ENCODE data around the gene THBS3. TPM values are rescaled to one million over a fixed set of nuclear protein-coding genes. Genes with fewer than 3 reads are reported as not detected.
"Not testable (repeated sequence)": the region's sequence is repeated elsewhere in the genome, so short reads cannot be mapped to it uniquely, and the experiment has no call there.

Gene THBS3
- total and polyA plus RNA-seq, 2 of the 4 experiments (the other 2 are of a cell fraction) = 15.1 to 30.4 TPM

- POLR2A ChIA-PET (ENCODE audit: unreplicated experiment) = no interaction called here
- TF ChIP-seq CEBPB (IDR thresholded peaks at IDR 0.05; ENCODE audit: low read depth, low read length) (peak; percentile 55; the same call in 1 of the 2 replicates), POLR2A (IDR thresholded peaks at IDR 0.05; ENCODE audit: low read depth, low read length) (no peak)
- no peaks in the 10 kb centered on the region for H4K20me1 ChIP-seq (ENCODE audit: insufficient read depth, low read length)
- H3K9ac ChIP-seq (ENCODE audit: low read depth, low read length) = no peak overlapping the region
- BruUV-seq (replicated peaks) = no TSS peak
- no CpG with 5 or more reads among the region's 5 CpGs for WGBS, 2 experiments (ENCODE audit: extremely low coverage in 2 of 2, insufficient read length in 1 of 2)
- H2AFZ ChIP-seq (replicated peaks; ENCODE audit: low read length, poor library complexity) = no peak overlapping the region
- H3K36me3 ChIP-seq (ENCODE audit: control insufficient read depth, insufficient read depth, low read length) = peaks cover 26% of the 10 kb centered on the region
- ATAC-seq (ENCODE audit: low read depth) (no peak), DNase-seq (no peak)
- no peak overlapping the region for H2BK120ac ChIP-seq (ENCODE audit: low read depth, low read length)
- no peak overlapping the region for H4K91ac ChIP-seq (ENCODE audit: insufficient read depth, low read depth, low read length)
- H3K79me1 ChIP-seq (ENCODE audit: low read depth in 1 of 2, low read length in 2 of 2) = peaks cover 0 to 14% of the 10 kb centered on the region in 2 experiments; a peak in 2 of 4 replicates
- H2BK15ac ChIP-seq (ENCODE audit: low read depth, low read length) = no peak overlapping the region
- no peaks in the 10 kb centered on the region for H3K9me3 ChIP-seq (ENCODE audit: control insufficient read depth, insufficient read depth, low read length)
- H2BK20ac ChIP-seq (ENCODE audit: low read depth, low read length) = no peak overlapping the region
- H3K9me1 ChIP-seq (ENCODE audit: insufficient read depth, low read length) = no peaks in the 10 kb centered on the region
- no peaks in the 10 kb centered on the region for H3K27me3 ChIP-seq (ENCODE audit: control insufficient read depth, insufficient read depth, low read length)
- H4K8ac ChIP-seq (ENCODE audit: low read depth in 2 of 2, low read length in 2 of 2) = no peak overlapping the region
- no peak overlapping the region for H3K18ac ChIP-seq (ENCODE audit: low read depth, low read length)
- no peak overlapping the region for H3K14ac ChIP-seq (replicated peaks; ENCODE audit: low read depth, low read length)
- H2AK5ac ChIP-seq (ENCODE audit: low read depth, low read length) = no peak overlapping the region
- H2AK9ac ChIP-seq (replicated peaks; ENCODE audit: low read depth, low read length, poor library complexity) = no peak overlapping the region
- no peak overlapping the region for H3K27ac ChIP-seq (ENCODE audit: insufficient read depth, low read length)
- H3K4me3 ChIP-seq (ENCODE audit: insufficient read depth, low read depth, low read length) = no peak overlapping the region
- no peak overlapping the region for H3K4ac ChIP-seq (ENCODE audit: low read depth, low read length)
- H4K5ac ChIP-seq (ENCODE audit: low read depth, low read length) = no peak overlapping the region
- intact Hi-C loops (cut with micrococcal nuclease) (no loop called here), in situ Hi-C loops (cut with MboI; ENCODE audit: low sequenced_read_pairs) (no loop called here), dilution Hi-C loops (cut with HindIII; ENCODE audit: low sequenced_read_pairs, unreplicated experiment) (no loop called here)
- H3K23ac ChIP-seq (ENCODE audit: low read depth, low read length) = no peak overlapping the region
- H3K56ac ChIP-seq (ENCODE audit: extremely low read depth, insufficient read depth, low read length) = no peak overlapping the region
- no peak overlapping the region for H3K4me2 ChIP-seq (ENCODE audit: low read depth, low read length)
- H3K4me1 ChIP-seq (ENCODE audit: control insufficient read depth, insufficient read depth, low read length) = peaks cover 8% of the 10 kb centered on the region
- no peak overlapping the region for H2BK5ac ChIP-seq (ENCODE audit: low read depth, low read length, poor library complexity, severe bottlenecking)
- CTCF ChIA-PET = no interaction called here
These were observed 28.8 kb upstream of the THBS3 start for GRCh38 chr1:155236451-155236850.

DNA sequence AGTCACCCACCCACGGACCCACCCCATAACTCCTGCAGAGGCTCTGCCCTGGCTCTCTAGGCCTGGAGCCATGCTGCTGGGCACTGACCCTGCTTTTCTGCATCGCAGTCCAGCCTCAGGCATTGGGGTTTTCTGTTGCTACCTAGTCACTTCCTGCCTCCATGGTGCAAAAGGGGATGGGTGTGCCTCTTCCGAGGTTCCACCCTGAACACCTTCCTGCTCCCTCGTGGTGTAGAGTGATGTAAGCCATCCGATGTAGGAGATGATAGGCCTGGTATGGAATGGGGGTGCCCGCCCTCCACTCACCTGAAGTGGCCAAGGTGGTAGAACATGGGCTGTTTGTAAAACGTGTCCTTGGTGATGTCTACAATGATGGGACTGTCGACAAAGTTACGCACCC is 27.7 kb upstream of the THBS3 start:
- H2BK5ac ChIP-seq (ENCODE audit: low read depth, low read length, poor library complexity, severe bottlenecking); H4K91ac ChIP-seq (ENCODE audit: insufficient read depth, low read depth, low read length); H2AK5ac ChIP-seq (ENCODE audit: low read depth, low read length); H3K4me3 ChIP-seq (ENCODE audit: insufficient read depth, low read depth, low read length); H4K20me1 ChIP-seq (ENCODE audit: insufficient read depth, low read length); POLR2A ChIA-PET (ENCODE audit: unreplicated experiment); H3K9me1 ChIP-seq (ENCODE audit: insufficient read depth, low read length); ATAC-seq (ENCODE audit: low read depth); H3K27me3 ChIP-seq (ENCODE audit: control insufficient read depth, insufficient read depth, low read length); H3K56ac ChIP-seq (ENCODE audit: extremely low read depth, insufficient read depth, low read length); BruUV-seq (replicated peaks); H4K8ac ChIP-seq (ENCODE audit: low read depth in 2 of 2, low read length in 2 of 2); H3K23ac ChIP-seq (ENCODE audit: low read depth, low read length); H3K4me1 ChIP-seq (ENCODE audit: control insufficient read depth, insufficient read depth, low read length); H3K18ac ChIP-seq (ENCODE audit: low read depth, low read length); H3K79me1 ChIP-seq (ENCODE audit: low read depth in 1 of 2, low read length in 2 of 2); H3K4ac ChIP-seq (ENCODE audit: low read depth, low read length); H4K5ac ChIP-seq (ENCODE audit: low read depth, low read length); H3K27ac ChIP-seq (ENCODE audit: insufficient read depth, low read length); H2AK9ac ChIP-seq (replicated peaks; ENCODE audit: low read depth, low read length, poor library complexity); H3K14ac ChIP-seq (replicated peaks; ENCODE audit: low read depth, low read length); H3K4me2 ChIP-seq (ENCODE audit: low read depth, low read length); CTCF ChIA-PET; H3K9me3 ChIP-seq (ENCODE audit: control insufficient read depth, insufficient read depth, low read length); H3K9ac ChIP-seq (ENCODE audit: low read depth, low read length); H2AFZ ChIP-seq (replicated peaks; ENCODE audit: low read length, poor library complexity); intact Hi-C loops (cut with micrococcal nuclease); in situ Hi-C loops (cut with MboI; ENCODE audit: low sequenced_read_pairs); H2BK15ac ChIP-seq (ENCODE audit: low read depth, low read length); dilution Hi-C loops (cut with HindIII; ENCODE audit: low sequenced_read_pairs, unreplicated experiment); H2BK20ac ChIP-seq (ENCODE audit: low read depth, low read length); DNase-seq; H2BK120ac ChIP-seq (ENCODE audit: low read depth, low read length): not testable (repeated sequence)
- WGBS, 2 experiments (ENCODE audit: extremely low coverage in 2 of 2, insufficient read length in 1 of 2) = 100% methylated on average over 3 of the region's 9 CpGs; no CpG with 5 or more reads in 1 of the 2 experiments
- peaks cover 26% of the 10 kb centered on the region for H3K36me3 ChIP-seq (ENCODE audit: control insufficient read depth, insufficient read depth, low read length)
